GM23338 (cell line): ENCODE results near the gene FOXM1. TPM values are rescaled to one million over a fixed set of nuclear protein-coding genes. Genes with fewer than 3 reads are reported as not detected.

Source experiments
- ATAC-seq: fragments of 200-7000 bp; cut with Tn5 transposase; 3 replicates; pipeline ENCODE4 v1.9.1; 2020
- DNase-seq: peaks from one replicate; pipeline ENCODE4 v3.0.0-alpha.2; 2015; ENCODE audit warnings: low spot score
- H2AFZ ChIP-seq: fragments of 200-600 bp; sonication (generic); 2 replicates; pipeline ENCODE4 v1.8.0; 2016; ENCODE audit warnings: antibody characterized with exemption, mild to moderate bottlenecking, moderate library complexity
- H3F3A ChIP-seq: fragments of 200-600 bp; sonication (generic); replicated peaks from 2 replicates; pipeline ENCODE4 v1.8.0; 2017; ENCODE audit warnings: antibody characterized with exemption, mixed run types, low read depth
- H3K27ac ChIP-seq: fragments of 200-600 bp; sonication (generic); 2 replicates; pipeline ENCODE4 v1.6.1; 2016; ENCODE audit warnings: low read depth
- H3K27me3 ChIP-seq: fragments of 200-600 bp; sonication (generic); 2 replicates; pipeline ENCODE4 v1.8.0; 2016; ENCODE audit warnings: mild to moderate bottlenecking, mixed run types, moderate library complexity; ENCODE audit not compliant: insufficient read depth
- H3K36me3 ChIP-seq: fragments of 200-600 bp; sonication (generic); 2 replicates; pipeline ENCODE4 v1.8.0; 2016; ENCODE audit warnings: mild to moderate bottlenecking; ENCODE audit not compliant: insufficient read depth
- H3K4me1 ChIP-seq: fragments of 200-600 bp; sonication (generic); 2 replicates; pipeline ENCODE4 v1.8.0; 2016; ENCODE audit warnings: mild to moderate bottlenecking, moderate library complexity; ENCODE audit not compliant: insufficient read depth
- H3K4me2 ChIP-seq: fragments of 200-600 bp; sonication (generic); 2 replicates; pipeline ENCODE4 v1.7.1; 2017; ENCODE audit warnings: mixed run types
- H3K4me3 ChIP-seq: fragments of 200-600 bp; sonication (generic); 2 replicates; pipeline ENCODE4 v1.6.1; 2016; ENCODE audit warnings: mixed run types
- H3K79me2 ChIP-seq: fragments of 200-600 bp; sonication (generic); replicated peaks from 2 replicates; pipeline ENCODE4 v1.8.0; 2017; ENCODE audit warnings: mild to moderate bottlenecking; ENCODE audit not compliant: insufficient read depth
- H3K9me2 ChIP-seq: fragments of 200-600 bp; sonication (generic); 2 replicates; pipeline ENCODE4 v1.8.0; 2017; ENCODE audit not compliant: insufficient read depth
- H4K20me1 ChIP-seq: fragments of 200-600 bp; sonication (generic); replicated peaks from 2 replicates; pipeline ENCODE4 v1.8.0; 2017; ENCODE audit warnings: mild to moderate bottlenecking; ENCODE audit not compliant: insufficient read depth
- H3K27ac Mint-ChIP-seq: 2 replicates; pipeline ENCODE4 v1.8.0; 2020; ENCODE audit warnings: inconsistent platforms, mild to moderate bottlenecking, moderate library complexity, mixed read lengths
- H3K27me3 Mint-ChIP-seq: 3 replicates; pipeline ENCODE4 v1.8.0; 2022; ENCODE audit warnings: low read depth, mild to moderate bottlenecking, moderate library complexity, mixed read lengths, inconsistent platforms; ENCODE audit not compliant: insufficient read depth, poor library complexity
- H3K36me3 Mint-ChIP-seq: 3 replicates; pipeline ENCODE4 v1.8.0; 2021; ENCODE audit warnings: low read depth, mild to moderate bottlenecking, inconsistent platforms, moderate library complexity, mixed read lengths
- H3K4me1 Mint-ChIP-seq: 3 replicates; pipeline ENCODE4 v1.8.0; 2020; ENCODE audit warnings: mild to moderate bottlenecking, inconsistent platforms, mixed read lengths
- H3K4me3 Mint-ChIP-seq: 3 replicates; pipeline ENCODE4 v1.8.0; 2021; ENCODE audit warnings: moderate library complexity, mild to moderate bottlenecking, inconsistent platforms, mixed read lengths
- H3K9me3 Mint-ChIP-seq: 3 replicates; pipeline ENCODE4 v1.8.0; 2020; ENCODE audit warnings: moderate library complexity, mild to moderate bottlenecking, inconsistent platforms, mixed read lengths
- CREB1 ChIP-seq: fragments of 250-450 bp; sonication (Bioruptor Pico); IDR thresholded peaks from 2 replicates; pipeline ENCODE4 v1.5.0; 2020; ENCODE audit warnings: low read depth, mild to moderate bottlenecking, moderate library complexity
- EZH2 ChIP-seq: fragments of 200-600 bp; sonication (generic); IDR thresholded peaks from one replicate; pipeline ENCODE4 v1.8.0; 2017; ENCODE audit warnings: antibody characterized with exemption, mild to moderate bottlenecking, low read depth; ENCODE audit not compliant: unreplicated experiment
- JUNB ChIP-seq: IDR thresholded peaks from one replicate; pipeline ENCODE4 v1.6.1; 2016; ENCODE audit warnings: antibody characterized with exemption; ENCODE audit not compliant: unreplicated experiment
- POLR2AphosphoS5 ChIP-seq: IDR thresholded peaks from 2 replicates; pipeline ENCODE4 v1.6.1; 2016; ENCODE audit warnings: antibody characterized with exemption, low read depth
- STAT1 ChIP-seq: IDR thresholded peaks from one replicate; pipeline ENCODE4 v1.6.1; 2016; ENCODE audit warnings: antibody characterized with exemption; ENCODE audit not compliant: unreplicated experiment
- ZNF114 ChIP-seq: fragments of 250-450 bp; sonication (Bioruptor Pico); IDR thresholded peaks from 2 replicates; pipeline ENCODE4 v1.5.0; 2020; ENCODE audit warnings: mild to moderate bottlenecking, moderate library complexity
- ZNF331 ChIP-seq: fragments of 250-450 bp; sonication (Bioruptor Pico); IDR thresholded peaks from 2 replicates; pipeline ENCODE4 v1.5.0; 2020; ENCODE audit warnings: low read depth, mild to moderate bottlenecking, moderate library complexity
- long read RNA-seq: library from polyadenylated mRNA; unstranded; transcript quantifications from one replicate; pipeline ENCODE4 v2.0.0, GENCODE V29; 2020; ENCODE audit not compliant: unreplicated experiment
- polyA plus RNA-seq: library from polyadenylated mRNA; unstranded; fragments of >200 nt; fragmentation: Nextera tagmentation; extraction: Ambion mirVana; gene quantifications from 2 replicates; pipeline ENCODE4 v1.2.1, GENCODE V29; 2016
- total RNA-seq: library from RNA; depleted of rRNA; stranded (reverse); fragments of >200 nt; shearing (Covaris generic); gene quantifications from 2 replicates; pipeline ENCODE4 v1.2.3, GENCODE V29; 2014; rRNA removed
- TF ChIP-seq, protein P1 (sequence below): IDR thresholded peaks from 2 replicates; pipeline ENCODE4 v1.6.1; 2016; ENCODE audit warnings: antibody characterized with exemption
- TF ChIP-seq, protein P2 (sequence below): IDR thresholded peaks from one replicate; pipeline ENCODE4 v1.6.1; 2018; ENCODE audit warnings: antibody characterized with exemption; ENCODE audit not compliant: unreplicated experiment
- TF ChIP-seq, protein P3 (sequence below), 2 experiments: fragments of 200-600 bp in 1 of 2; sonication (generic) in 1 of 2; conservative IDR thresholded peaks; 2 replicates each; pipeline versions ENCODE4 v1.5.1 to v1.6.1; 2016 to 2017; ENCODE audit warnings: antibody characterized with exemption in 2 of 2, low read depth in 2 of 2, mild to moderate bottlenecking in 2 of 2, moderate library complexity in 1 of 2

FOXM1 gene, protein sequence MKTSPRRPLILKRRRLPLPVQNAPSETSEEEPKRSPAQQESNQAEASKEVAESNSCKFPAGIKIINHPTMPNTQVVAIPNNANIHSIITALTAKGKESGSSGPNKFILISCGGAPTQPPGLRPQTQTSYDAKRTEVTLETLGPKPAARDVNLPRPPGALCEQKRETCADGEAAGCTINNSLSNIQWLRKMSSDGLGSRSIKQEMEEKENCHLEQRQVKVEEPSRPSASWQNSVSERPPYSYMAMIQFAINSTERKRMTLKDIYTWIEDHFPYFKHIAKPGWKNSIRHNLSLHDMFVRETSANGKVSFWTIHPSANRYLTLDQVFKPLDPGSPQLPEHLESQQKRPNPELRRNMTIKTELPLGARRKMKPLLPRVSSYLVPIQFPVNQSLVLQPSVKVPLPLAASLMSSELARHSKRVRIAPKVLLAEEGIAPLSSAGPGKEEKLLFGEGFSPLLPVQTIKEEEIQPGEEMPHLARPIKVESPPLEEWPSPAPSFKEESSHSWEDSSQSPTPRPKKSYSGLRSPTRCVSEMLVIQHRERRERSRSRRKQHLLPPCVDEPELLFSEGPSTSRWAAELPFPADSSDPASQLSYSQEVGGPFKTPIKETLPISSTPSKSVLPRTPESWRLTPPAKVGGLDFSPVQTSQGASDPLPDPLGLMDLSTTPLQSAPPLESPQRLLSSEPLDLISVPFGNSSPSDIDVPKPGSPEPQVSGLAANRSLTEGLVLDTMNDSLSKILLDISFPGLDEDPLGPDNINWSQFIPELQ
- total RNA-seq (73.4 and 98.1 TPM in 2 replicates), polyA plus RNA-seq (24.1 and 31.0 TPM in 2 replicates)
- long read RNA-seq, partial matches to known transcripts = 1 of 11 reads
- long read RNA-seq, other reads (novel, unspliced or antisense) = 8 of 11 reads

DNA sequence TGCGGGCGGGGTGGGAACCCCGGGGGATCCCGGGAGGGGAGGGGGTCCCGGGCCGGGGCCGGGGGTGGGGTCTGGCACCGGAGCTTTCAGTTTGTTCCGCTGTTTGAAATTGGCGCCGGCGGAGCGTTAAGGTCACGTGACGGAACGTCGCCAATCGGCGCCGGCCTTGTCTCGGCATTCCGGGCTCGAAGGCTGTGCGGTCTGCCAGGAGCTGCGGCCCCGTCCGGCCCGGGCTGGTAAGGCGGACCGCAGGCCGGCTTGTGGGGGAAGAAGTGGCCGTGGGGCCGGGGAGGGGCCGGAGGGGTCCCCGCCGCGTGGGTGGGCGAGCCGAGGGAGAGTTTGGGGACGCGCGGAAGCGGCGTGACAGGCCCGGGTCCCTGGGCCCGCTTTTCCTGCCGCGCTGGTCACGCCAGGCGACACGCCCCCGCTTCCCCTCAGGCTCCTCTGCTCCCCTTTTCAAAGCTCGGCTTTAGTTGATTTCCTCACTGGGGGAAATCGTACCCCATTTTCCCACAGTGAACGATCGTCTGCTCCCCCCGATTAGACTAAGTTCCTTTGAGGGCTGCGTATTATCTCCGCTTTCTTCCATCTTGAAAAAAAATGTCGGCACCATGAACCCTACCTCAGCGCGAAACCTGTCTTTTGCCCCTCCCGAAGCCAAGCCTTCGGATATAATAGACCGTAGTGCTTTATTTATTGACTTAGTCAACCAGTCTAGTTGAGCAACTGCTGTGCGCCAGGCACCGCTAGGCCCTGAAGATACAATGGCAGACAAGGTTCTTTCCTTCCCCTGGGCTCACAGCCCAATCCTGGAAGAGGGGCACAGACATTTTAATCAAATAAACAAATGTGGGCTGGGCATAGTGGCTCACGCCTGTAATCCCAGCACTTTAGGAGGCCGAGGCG lies at the start of gene FOXM1, which contains the start of gene RHNO1:
TSS of gene FOXM1 (minus strand) at position 128 of the 906 bp plus-strand sequence. CDS start 2,696 bp downstream, outside the sequence.
TSS of gene RHNO1 (plus strand) at position 177 of the 906 bp plus-strand sequence. CDS start 8,144 bp downstream, outside the sequence.
- Histone ChIP-seq H3K4me2 (peak within 1 kb of the TSS; percentile 97), H3K9me2 (no peaks in the 10 kb centered on the region), H4K20me1 (peaks cover 25% of the 10 kb centered on the region), H2AFZ (peak within 1 kb of the TSS; percentile 96), H3K27me3 (no peaks in the 10 kb centered on the region), H3K4me1 (peaks cover 25% of the 10 kb centered on the region), H3K36me3 (peaks cover 25% of the 10 kb centered on the region), H3K79me2 (peaks cover 95% of the 10 kb centered on the region), H3K27ac (peak within 1 kb of the TSS; percentile 92), H3F3A (peaks cover 42% of the 10 kb centered on the region), H3K4me3 (peak within 1 kb of the TSS; percentile 100)
- peaks cover 46% of the 10 kb centered on the region for H3K36me3 Mint-ChIP-seq
- TF ChIP-seq POLR2AphosphoS5 (peak; percentile 92), ZNF114 (CRISPR knock-in tag) (no peak), JUNB (no peak)
- TF ChIP-seq, protein P1, sequence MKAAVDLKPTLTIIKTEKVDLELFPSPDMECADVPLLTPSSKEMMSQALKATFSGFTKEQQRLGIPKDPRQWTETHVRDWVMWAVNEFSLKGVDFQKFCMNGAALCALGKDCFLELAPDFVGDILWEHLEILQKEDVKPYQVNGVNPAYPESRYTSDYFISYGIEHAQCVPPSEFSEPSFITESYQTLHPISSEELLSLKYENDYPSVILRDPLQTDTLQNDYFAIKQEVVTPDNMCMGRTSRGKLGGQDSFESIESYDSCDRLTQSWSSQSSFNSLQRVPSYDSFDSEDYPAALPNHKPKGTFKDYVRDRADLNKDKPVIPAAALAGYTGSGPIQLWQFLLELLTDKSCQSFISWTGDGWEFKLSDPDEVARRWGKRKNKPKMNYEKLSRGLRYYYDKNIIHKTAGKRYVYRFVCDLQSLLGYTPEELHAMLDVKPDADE = 0 out of 2 replicates have a peak, but pooled peaks have one; percentile 14
- peaks cover 25% of the 10 kb centered on the region for H3K4me1 Mint-ChIP-seq
- H3K27me3 Mint-ChIP-seq = peaks cover 8% of the 10 kb centered on the region
- peak within 1 kb of the TSS; percentile 78 for H3K27ac Mint-ChIP-seq
- no peaks in the 10 kb centered on the region for H3K9me3 Mint-ChIP-seq
- peak; percentile 87 for ATAC-seq
- H3K4me3 Mint-ChIP-seq = peak within 1 kb of the TSS; percentile 93
- peak; percentile 96 for DNase-seq

DNA sequence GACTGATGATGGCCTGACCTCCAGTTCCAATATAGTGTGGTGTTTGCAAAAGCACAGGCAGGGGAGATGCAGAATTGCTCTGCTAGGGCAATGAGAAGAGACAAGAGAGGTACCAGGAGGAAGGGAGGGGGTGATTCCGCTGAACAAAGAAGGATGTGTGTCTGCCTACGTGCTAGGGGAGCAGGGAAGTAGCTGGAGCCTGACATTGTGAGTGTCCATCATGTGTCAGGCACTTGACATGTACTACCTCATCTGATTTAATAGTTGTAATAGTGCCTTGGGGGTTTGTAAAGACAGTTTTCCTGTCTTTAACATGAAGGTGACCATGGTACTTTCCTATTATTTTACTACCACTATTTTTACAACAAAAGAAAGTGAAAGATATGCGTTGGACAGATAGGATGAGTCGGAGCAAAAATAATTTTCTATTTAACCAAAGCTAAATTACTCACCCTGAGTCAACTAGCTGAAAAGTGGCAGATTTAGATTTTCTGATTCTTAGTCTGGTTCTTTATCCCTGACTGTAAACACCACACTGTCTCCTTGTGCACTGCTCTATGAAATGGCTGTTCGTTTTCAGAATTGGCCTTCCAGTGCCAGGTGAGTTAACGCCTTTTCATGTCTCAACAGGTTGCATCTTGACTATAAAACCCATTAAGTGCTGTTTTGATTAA lies 48.5 kb upstream of the FOXM1 start:
- no peaks in the 10 kb centered on the region for H3K79me2 ChIP-seq
- H3F3A ChIP-seq = no peaks in the 10 kb centered on the region; the same call in 1 of the 2 replicates
- no peak for ATAC-seq
- no peak overlapping the region for H3K27ac Mint-ChIP-seq
- H2AFZ ChIP-seq = no peak overlapping the region
- 0 out of 2 replicates have a peak overlapping the region, but pooled peaks have one; percentile 14 for H3K27ac ChIP-seq
- peaks cover 17% of the 10 kb centered on the region for H3K4me1 ChIP-seq
- peaks cover 33% of the 10 kb centered on the region for H3K36me3 Mint-ChIP-seq
- H3K9me3 Mint-ChIP-seq = no peaks in the 10 kb centered on the region
- no peaks in the 10 kb centered on the region for H3K27me3 Mint-ChIP-seq
- DNase-seq = no peak
- H3K36me3 ChIP-seq = no peaks in the 10 kb centered on the region; the same call in 1 of the 2 replicates
- 0 out of 2 replicates have a peak, but pooled peaks cover 4% of the 10 kb centered on the region for H3K9me2 ChIP-seq
- H3K27me3 ChIP-seq = no peaks in the 10 kb centered on the region
- no peak overlapping the region for H3K4me2 ChIP-seq
- no peaks in the 10 kb centered on the region for H4K20me1 ChIP-seq
- peaks cover 15% of the 10 kb centered on the region for H3K4me1 Mint-ChIP-seq
- H3K4me3 ChIP-seq = no peak overlapping the region
- no peak overlapping the region for H3K4me3 Mint-ChIP-seq
- TF ChIP-seq POLR2AphosphoS5 (no peak), EZH2 (no peak), STAT1 (no peak), CREB1 (CRISPR knock-in tag) (no peak), ZNF331 (CRISPR knock-in tag) (no peak)
- TF ChIP-seq, protein P2, sequence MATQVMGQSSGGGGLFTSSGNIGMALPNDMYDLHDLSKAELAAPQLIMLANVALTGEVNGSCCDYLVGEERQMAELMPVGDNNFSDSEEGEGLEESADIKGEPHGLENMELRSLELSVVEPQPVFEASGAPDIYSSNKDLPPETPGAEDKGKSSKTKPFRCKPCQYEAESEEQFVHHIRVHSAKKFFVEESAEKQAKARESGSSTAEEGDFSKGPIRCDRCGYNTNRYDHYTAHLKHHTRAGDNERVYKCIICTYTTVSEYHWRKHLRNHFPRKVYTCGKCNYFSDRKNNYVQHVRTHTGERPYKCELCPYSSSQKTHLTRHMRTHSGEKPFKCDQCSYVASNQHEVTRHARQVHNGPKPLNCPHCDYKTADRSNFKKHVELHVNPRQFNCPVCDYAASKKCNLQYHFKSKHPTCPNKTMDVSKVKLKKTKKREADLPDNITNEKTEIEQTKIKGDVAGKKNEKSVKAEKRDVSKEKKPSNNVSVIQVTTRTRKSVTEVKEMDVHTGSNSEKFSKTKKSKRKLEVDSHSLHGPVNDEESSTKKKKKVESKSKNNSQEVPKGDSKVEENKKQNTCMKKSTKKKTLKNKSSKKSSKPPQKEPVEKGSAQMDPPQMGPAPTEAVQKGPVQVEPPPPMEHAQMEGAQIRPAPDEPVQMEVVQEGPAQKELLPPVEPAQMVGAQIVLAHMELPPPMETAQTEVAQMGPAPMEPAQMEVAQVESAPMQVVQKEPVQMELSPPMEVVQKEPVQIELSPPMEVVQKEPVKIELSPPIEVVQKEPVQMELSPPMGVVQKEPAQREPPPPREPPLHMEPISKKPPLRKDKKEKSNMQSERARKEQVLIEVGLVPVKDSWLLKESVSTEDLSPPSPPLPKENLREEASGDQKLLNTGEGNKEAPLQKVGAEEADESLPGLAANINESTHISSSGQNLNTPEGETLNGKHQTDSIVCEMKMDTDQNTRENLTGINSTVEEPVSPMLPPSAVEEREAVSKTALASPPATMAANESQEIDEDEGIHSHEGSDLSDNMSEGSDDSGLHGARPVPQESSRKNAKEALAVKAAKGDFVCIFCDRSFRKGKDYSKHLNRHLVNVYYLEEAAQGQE = no peak
- TF ChIP-seq, protein P3, sequence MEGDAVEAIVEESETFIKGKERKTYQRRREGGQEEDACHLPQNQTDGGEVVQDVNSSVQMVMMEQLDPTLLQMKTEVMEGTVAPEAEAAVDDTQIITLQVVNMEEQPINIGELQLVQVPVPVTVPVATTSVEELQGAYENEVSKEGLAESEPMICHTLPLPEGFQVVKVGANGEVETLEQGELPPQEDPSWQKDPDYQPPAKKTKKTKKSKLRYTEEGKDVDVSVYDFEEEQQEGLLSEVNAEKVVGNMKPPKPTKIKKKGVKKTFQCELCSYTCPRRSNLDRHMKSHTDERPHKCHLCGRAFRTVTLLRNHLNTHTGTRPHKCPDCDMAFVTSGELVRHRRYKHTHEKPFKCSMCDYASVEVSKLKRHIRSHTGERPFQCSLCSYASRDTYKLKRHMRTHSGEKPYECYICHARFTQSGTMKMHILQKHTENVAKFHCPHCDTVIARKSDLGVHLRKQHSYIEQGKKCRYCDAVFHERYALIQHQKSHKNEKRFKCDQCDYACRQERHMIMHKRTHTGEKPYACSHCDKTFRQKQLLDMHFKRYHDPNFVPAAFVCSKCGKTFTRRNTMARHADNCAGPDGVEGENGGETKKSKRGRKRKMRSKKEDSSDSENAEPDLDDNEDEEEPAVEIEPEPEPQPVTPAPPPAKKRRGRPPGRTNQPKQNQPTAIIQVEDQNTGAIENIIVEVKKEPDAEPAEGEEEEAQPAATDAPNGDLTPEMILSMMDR (conservative IDR thresholded peaks at IDR 0.05; ENCODE audit: low read depth in 2 of 2) = no peak
